OCI-LY1 (cell line): Measurements from ENCODE around the gene PRKACB.

Experiments used
- H2AFZ ChIP-seq: fragments of 200-600 bp; sonication (generic), shearing (Covaris generic); 2 replicates; pipeline ENCODE4 v1.6.0; 2014; ENCODE audit warnings: antibody characterized with exemption, mild to moderate bottlenecking, low read length
- H3F3A ChIP-seq: fragments of 200-600 bp; sonication (generic), shearing (Covaris generic); 2 replicates; pipeline ENCODE4 v1.6.0; 2014; ENCODE audit warnings: mild to moderate bottlenecking, antibody characterized with exemption, low read length, moderate library complexity; ENCODE audit not compliant: insufficient read depth
- H3K27ac ChIP-seq: fragments of 200-600 bp; sonication (generic); 2 replicates; pipeline ENCODE4 v1.5.1; 2014; ENCODE audit warnings: low read length, mixed run types, mild to moderate bottlenecking, low read depth; ENCODE audit not compliant: poor library complexity, severe bottlenecking
- H3K27me3 ChIP-seq: fragments of 200-600 bp; sonication (generic); 2 replicates; pipeline ENCODE4 v1.6.0; 2014; ENCODE audit warnings: antibody characterized with exemption, mild to moderate bottlenecking, low read length, moderate library complexity; ENCODE audit not compliant: insufficient read depth
- H3K36me3 ChIP-seq: fragments of 200-600 bp; sonication (generic); 2 replicates; pipeline ENCODE4 v1.6.1; 2014; ENCODE audit warnings: mild to moderate bottlenecking, antibody characterized with exemption, low read length, moderate library complexity, mixed read lengths; ENCODE audit not compliant: insufficient read depth
- H3K4me1 ChIP-seq: fragments of 200-600 bp; sonication (generic); 2 replicates; pipeline ENCODE4 v1.5.1; 2014; ENCODE audit warnings: mild to moderate bottlenecking, low read length, moderate library complexity; ENCODE audit not compliant: insufficient read depth, severe bottlenecking
- H3K4me2 ChIP-seq: fragments of 200-600 bp; sonication (generic), shearing (Covaris generic); 2 replicates; pipeline ENCODE4 v1.6.1; 2014; ENCODE audit warnings: low read length
- H3K4me3 ChIP-seq: fragments of 200-600 bp; sonication (generic); 2 replicates; pipeline ENCODE4 v1.5.1; 2014; ENCODE audit warnings: low read length, low read depth, mild to moderate bottlenecking, mixed read lengths; ENCODE audit not compliant: poor library complexity, severe bottlenecking
- H3K79me2 ChIP-seq: fragments of 200-600 bp; shearing (Covaris generic); 2 replicates; pipeline ENCODE4 v1.6.1; 2016; ENCODE audit warnings: mixed run types, low read length, mixed read lengths; ENCODE audit not compliant: insufficient read depth
- H3K9ac ChIP-seq: fragments of 200-600 bp; sonication (generic), shearing (Covaris generic); 2 replicates; pipeline ENCODE4 v1.6.1; 2014; ENCODE audit warnings: mild to moderate bottlenecking, low read length, mixed read lengths
- H3K9me2 ChIP-seq: fragments of 200-600 bp; sonication (generic), shearing (Covaris generic); 2 replicates; pipeline ENCODE4 v1.6.1; 2014; ENCODE audit warnings: low read depth, mild to moderate bottlenecking, low read length, mixed read lengths
- H3K9me3 ChIP-seq: fragments of 200-600 bp; shearing (Covaris generic); 2 replicates; pipeline ENCODE4 v1.6.1; 2014; ENCODE audit warnings: low read length, mixed read lengths
- H4K20me1 ChIP-seq: fragments of 200-600 bp; sonication (generic), shearing (Covaris generic); 2 replicates; pipeline ENCODE4 v1.6.0; 2016; ENCODE audit warnings: mild to moderate bottlenecking, low read length; ENCODE audit not compliant: insufficient read depth
- CTCF ChIP-seq: fragments of 200-600 bp; sonication (generic), shearing (Covaris generic); IDR thresholded peaks from 2 replicates; pipeline ENCODE4 v1.5.1; 2017; ENCODE audit warnings: mild to moderate bottlenecking, antibody characterized with exemption, low read length, moderate library complexity, mixed read lengths
- EZH2 ChIP-seq: fragments of 200-600 bp; sonication (generic), shearing (Covaris generic); IDR thresholded peaks from 2 replicates; pipeline ENCODE4 v1.8.0; 2017; ENCODE audit warnings: borderline replicate concordance, mixed run types, mild to moderate bottlenecking, antibody characterized with exemption, low read length, moderate library complexity, mixed read lengths

PRKACB gene

GRCh38 chr1:84121360-84121759 is 22.7 kb upstream of the PRKACB start:
- Histone ChIP-seq H3F3A (no peaks in the 10 kb centered on the region), H3K79me2 (no peaks in the 10 kb centered on the region), H3K36me3 (no peaks in the 10 kb centered on the region), H3K27me3 (no peaks in the 10 kb centered on the region), H3K4me1 (peaks cover 4% of the 10 kb centered on the region), H4K20me1 (no peaks in the 10 kb centered on the region), H2AFZ (no peak overlapping the region), H3K4me2 (no peak overlapping the region), H3K9ac (no peak overlapping the region), H3K4me3 (no peak overlapping the region), H3K9me2 (no peaks in the 10 kb centered on the region), H3K27ac (no peak overlapping the region), H3K9me3 (no peaks in the 10 kb centered on the region)
- TF ChIP-seq CTCF (no peak), EZH2 (no peak)

- Histone ChIP-seq H3K9me2 (no peaks in the 10 kb centered on the region), H3K79me2 (no peaks in the 10 kb centered on the region), H3F3A (no peaks in the 10 kb centered on the region), H3K9ac (no peak overlapping the region), H3K27me3 (no peaks in the 10 kb centered on the region), H3K4me3 (no peak overlapping the region), H3K27ac (no peak overlapping the region), H3K9me3 (no peaks in the 10 kb centered on the region), H4K20me1 (no peaks in the 10 kb centered on the region), H3K36me3 (no peaks in the 10 kb centered on the region), H3K4me1 (peaks cover 4% of the 10 kb centered on the region), H2AFZ (no peak overlapping the region), H3K4me2 (no peak overlapping the region)
- TF ChIP-seq CTCF (peak; percentile 78), EZH2 (no peak)
Measured at GRCh38 chr1:84122780-84123382, 21.2 kb upstream of the PRKACB start.

- no peaks in the 10 kb centered on the region for H3K27me3 ChIP-seq
- H2AFZ ChIP-seq = no peak overlapping the region
- no peak overlapping the region for H3K9ac ChIP-seq
- H3K4me1 ChIP-seq = no peaks in the 10 kb centered on the region
- no peaks in the 10 kb centered on the region for H3K9me2 ChIP-seq
- no peak overlapping the region for H3K4me3 ChIP-seq
- no peak for TF ChIP-seq EZH2
- TF ChIP-seq CTCF = no peak
- no peaks in the 10 kb centered on the region for H3K36me3 ChIP-seq
- H3F3A ChIP-seq = no peaks in the 10 kb centered on the region
- no peaks in the 10 kb centered on the region for H3K9me3 ChIP-seq
- no peaks in the 10 kb centered on the region for H3K79me2 ChIP-seq
- no peaks in the 10 kb centered on the region for H4K20me1 ChIP-seq
- no peak overlapping the region for H3K27ac ChIP-seq
- no peak overlapping the region for H3K4me2 ChIP-seq
Measured at GRCh38 chr1:84133479-84133878, 10.6 kb upstream of the PRKACB start.
